A549 (cell line): Measurements from ENCODE around the gene TYW3. TPM values are rescaled to one million over a fixed set of nuclear protein-coding genes. Genes with fewer than 3 reads are reported as not detected.

Source experiments
- ATAC-seq, 2 experiments: fragments of 200-7000 bp in 1 of 2; fragments of >200 bp in 1 of 2; cut with Nextera tagmentation in 1 of 2; cut with Tn5 transposase in 1 of 2; 3 replicates each; pipeline versions ENCODE4 v1.8.0 to v1.9.1; 2018 to 2020; ENCODE audit warnings: mild to moderate bottlenecking in 1 of 2, moderate library complexity in 1 of 2
- CTCF ChIA-PET: fragments of 300-600 bp; sonication (Branson Sonifier 250); formaldehyde crosslinking; extraction: SDS; loops from one replicate; lab custom pipeline; 2021; ENCODE audit warnings: antibody characterized with exemption, inconsistent platforms; lab: Yijun Ruan, JAX
- POLR2A ChIA-PET: fragments of 350-600 bp; formaldehyde crosslinking; extraction: SDS; loops from one replicate; lab custom pipeline; 2021; ENCODE audit warnings: antibody characterized with exemption, inconsistent platforms; lab: Yijun Ruan, JAX
- DNase-seq, 2 experiments: peaks; one replicate each; pipeline versions ENCODE4 v3.0.0 to v3.0.0-alpha.2; 2011 to 2016; ENCODE audit warnings: low read depth in 1 of 2, low spot score in 1 of 2
- FAIRE-seq: peaks from 2 replicates; lab custom pipeline; 2011; peaks lifted over from hg19 to GRCh38; lab: Jason Lieb, UNC
- H3K27ac ChIP-seq, 2 experiments: fragments of >200 bp; sonication (Bioruptor Twin); formaldehyde crosslinking; 3 replicates each; pipeline ENCODE4 v1.5.1; 2016 to 2017
- H3K4me1 ChIP-seq: fragments of >200 bp; sonication (Bioruptor Twin); formaldehyde crosslinking; 3 replicates; pipeline ENCODE4 v1.6.1; 2016
- H3K4me2 ChIP-seq: fragments of >200 bp; sonication (Bioruptor Twin); formaldehyde crosslinking; 3 replicates; pipeline ENCODE4 v1.6.1; 2016
- H3K4me3 ChIP-seq: fragments of >200 bp; sonication (Bioruptor Twin); formaldehyde crosslinking; 3 replicates; pipeline ENCODE4 v1.5.1; 2016
- H3K9me3 ChIP-seq: fragments of >200 bp; sonication (Bioruptor Twin); formaldehyde crosslinking; 3 replicates; pipeline ENCODE4 v1.6.1; 2016
- CHD2 ChIP-seq: fragments of 150-350 bp; IDR thresholded peaks from 2 replicates; pipeline ENCODE4 v1.6.1; 2014; ENCODE audit warnings: low read length; ENCODE audit not compliant: partially characterized antibody
- EHF ChIP-seq: fragments of 250-450 bp; sonication (Bioruptor Pico); IDR thresholded peaks from 2 replicates; pipeline ENCODE4 v1.5.0; 2020; ENCODE audit warnings: mild to moderate bottlenecking
- EHMT2 ChIP-seq: fragments of 200-600 bp; sonication (generic); IDR thresholded peaks from 2 replicates; pipeline ENCODE4 v1.6.1; 2016; ENCODE audit warnings: antibody characterized with exemption, low read depth, mild to moderate bottlenecking, moderate library complexity
- EP300 ChIP-seq, 2 experiments: fragments of >200 bp; sonication (Bioruptor Twin); formaldehyde crosslinking; IDR thresholded peaks; 2 replicates in 1 of 2; 3 replicates in 1 of 2; pipeline ENCODE4 v1.6.1; 2016 to 2017
- FOXS1 ChIP-seq: fragments of 250-450 bp; sonication (Bioruptor Pico); IDR thresholded peaks from 2 replicates; pipeline ENCODE4 v1.5.0; 2020; ENCODE audit warnings: mild to moderate bottlenecking, moderate library complexity
- HEYL ChIP-seq: fragments of 250-450 bp; sonication (Bioruptor Pico); IDR thresholded peaks from 2 replicates; pipeline ENCODE4 v1.8.0; 2021; ENCODE audit warnings: mild to moderate bottlenecking, moderate library complexity
- HOXB13 ChIP-seq: fragments of 250-450 bp; sonication (Bioruptor Pico); IDR thresholded peaks from 2 replicates; pipeline ENCODE4 v1.5.0; 2020; ENCODE audit warnings: low read depth, mild to moderate bottlenecking, moderate library complexity
- MAFK ChIP-seq: fragments of 450-650 bp; IDR thresholded peaks from 2 replicates; pipeline ENCODE4 v1.6.1; 2014; ENCODE audit not compliant: partially characterized antibody
- MAZ ChIP-seq: fragments of 150-350 bp; IDR thresholded peaks from 2 replicates; pipeline ENCODE4 v1.6.1; 2014; ENCODE audit warnings: antibody characterized with exemption, low read depth, low read length, borderline replicate concordance
- NFE2L2 ChIP-seq: fragments of 150-350 bp; conservative IDR thresholded peaks from 2 replicates; pipeline ENCODE4 v1.6.1; 2014; ENCODE audit warnings: low read length
- NR3C1 ChIP-seq: fragments of >200 bp; sonication (Bioruptor Twin); formaldehyde crosslinking; IDR thresholded peaks from 3 replicates; pipeline ENCODE4 v1.6.1; 2017
- POLR2A ChIP-seq: IDR thresholded peaks from 2 replicates; pipeline ENCODE4 v1.6.1; 2012; ENCODE audit warnings: mild to moderate bottlenecking, low read length
- POLR2AphosphoS2 ChIP-seq: conservative IDR thresholded peaks from 2 replicates; pipeline ENCODE4 v1.6.1; 2012; ENCODE audit warnings: low read length, improper control_type of control experiment, inconsistent platforms
- RAD21 ChIP-seq, 2 experiments: fragments of >200 bp in 1 of 2; sonication (Bioruptor Twin) in 1 of 2; formaldehyde crosslinking in 1 of 2; IDR thresholded peaks in 1 of 2; conservative IDR thresholded peaks in 1 of 2; 2 replicates in 1 of 2; 3 replicates in 1 of 2; pipeline ENCODE4 v1.6.1; 2012 to 2018; ENCODE audit warnings: inconsistent platforms in 1 of 2
- RCOR1 ChIP-seq: fragments of 150-350 bp; IDR thresholded peaks from 2 replicates; pipeline ENCODE4 v1.6.1; 2014; ENCODE audit warnings: antibody characterized with exemption, low read length, low read depth
- SMC3 ChIP-seq: fragments of >200 bp; sonication (Bioruptor Twin); formaldehyde crosslinking; IDR thresholded peaks from 3 replicates; pipeline ENCODE4 v1.6.1; 2018; ENCODE audit warnings: inconsistent platforms
- SREBF2 ChIP-seq: fragments of 450-650 bp; IDR thresholded peaks from 2 replicates; pipeline ENCODE4 v1.6.1; 2014; ENCODE audit warnings: mild to moderate bottlenecking, moderate library complexity
- TFCP2L1 ChIP-seq: fragments of 250-450 bp; sonication (Bioruptor Pico); IDR thresholded peaks from 2 replicates; pipeline ENCODE4 v1.5.0; 2021; ENCODE audit warnings: mild to moderate bottlenecking
- WGBS: methylation state at CpG from one replicate; pipeline ENCODE4 v1.1.6; 2017; ENCODE audit errors: missing lambda C conversion rate; 5-methylcytosine and 5-hydroxymethylcytosine counted together
- polyA plus RNA-seq, 4 experiments: library from polyadenylated mRNA; depleted of rRNA in 3 of 4; stranded (reverse); fragments of >200 nt; fragmentation: RNase III in 1 of 4; extraction: RNeasy Plus Mini Kit Qiagen cat#74134 plus additional on column Dnase treatment in 1 of 4; gene quantifications; 2 replicates in 3 of 4; 3 replicates in 1 of 4; pipeline ENCODE4 v1.2.3, GENCODE V29; 2011 to 2017
- TF ChIP-seq, protein P1 (sequence below): fragments of >200 bp; sonication (Bioruptor Twin); formaldehyde crosslinking; IDR thresholded peaks from 3 replicates; pipeline ENCODE4 v1.5.1; 2016
- TF ChIP-seq, protein P2 (sequence below): fragments of 250-450 bp; sonication (Bioruptor Pico); IDR thresholded peaks from 2 replicates; pipeline ENCODE4 v1.5.0; 2020; ENCODE audit warnings: low read depth, mild to moderate bottlenecking, moderate library complexity
- TF ChIP-seq, protein P3 (sequence below): fragments of 250-450 bp; sonication (Bioruptor Pico); IDR thresholded peaks from 2 replicates; pipeline ENCODE4 v1.5.0; 2021; ENCODE audit warnings: mild to moderate bottlenecking, moderate library complexity, borderline replicate concordance
- TF ChIP-seq, protein P4 (sequence below): fragments of >200 bp; sonication (Bioruptor Twin); formaldehyde crosslinking; IDR thresholded peaks from 2 replicates; pipeline ENCODE4 v1.6.1; 2016

The TYW3 gene
- polyA plus RNA-seq, 2 of the 4 experiments (the other 2 are of a cell fraction), result 17.1 to 33.1 TPM

DNA sequence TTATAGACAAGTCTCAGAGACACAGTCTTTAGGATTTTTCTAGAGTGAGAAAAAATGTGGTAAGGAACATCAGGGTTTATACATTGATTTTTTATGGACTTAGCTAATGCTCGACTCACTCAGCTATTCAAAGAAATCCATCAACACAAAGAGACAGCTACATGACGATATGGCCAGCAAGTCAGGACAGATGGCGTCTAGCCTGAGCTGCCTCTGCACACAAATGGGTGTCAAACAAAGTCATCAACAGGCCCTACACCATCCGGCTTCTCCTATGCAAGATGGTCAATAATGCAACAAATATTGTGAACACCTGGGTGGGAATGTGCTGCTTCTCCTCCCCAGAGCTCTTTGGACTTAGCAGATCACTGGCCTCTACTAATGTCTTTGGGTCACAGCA, 46.0 kb upstream of the TYW3 start:
- ChIA-PET POLR2A (no interaction called here), CTCF (no interaction called here)
- H3K4me2 ChIP-seq, result no peak overlapping the region
- H3K4me3 ChIP-seq, result no peak overlapping the region
- DNase-seq (no peak), FAIRE-seq (no peak), ATAC-seq (no peak)
- H3K9me3 ChIP-seq, result no peaks in the 10 kb centered on the region
- 31% methylated on average over 4 of the region's 4 CpGs for WGBS
- H3K27ac ChIP-seq, result no peak overlapping the region
- peaks cover 5% of the 10 kb centered on the region; the same call in 2 of the 3 replicates for H3K4me1 ChIP-seq
- no peak for TF ChIP-seq SREBF2
- TF ChIP-seq, protein P1, sequence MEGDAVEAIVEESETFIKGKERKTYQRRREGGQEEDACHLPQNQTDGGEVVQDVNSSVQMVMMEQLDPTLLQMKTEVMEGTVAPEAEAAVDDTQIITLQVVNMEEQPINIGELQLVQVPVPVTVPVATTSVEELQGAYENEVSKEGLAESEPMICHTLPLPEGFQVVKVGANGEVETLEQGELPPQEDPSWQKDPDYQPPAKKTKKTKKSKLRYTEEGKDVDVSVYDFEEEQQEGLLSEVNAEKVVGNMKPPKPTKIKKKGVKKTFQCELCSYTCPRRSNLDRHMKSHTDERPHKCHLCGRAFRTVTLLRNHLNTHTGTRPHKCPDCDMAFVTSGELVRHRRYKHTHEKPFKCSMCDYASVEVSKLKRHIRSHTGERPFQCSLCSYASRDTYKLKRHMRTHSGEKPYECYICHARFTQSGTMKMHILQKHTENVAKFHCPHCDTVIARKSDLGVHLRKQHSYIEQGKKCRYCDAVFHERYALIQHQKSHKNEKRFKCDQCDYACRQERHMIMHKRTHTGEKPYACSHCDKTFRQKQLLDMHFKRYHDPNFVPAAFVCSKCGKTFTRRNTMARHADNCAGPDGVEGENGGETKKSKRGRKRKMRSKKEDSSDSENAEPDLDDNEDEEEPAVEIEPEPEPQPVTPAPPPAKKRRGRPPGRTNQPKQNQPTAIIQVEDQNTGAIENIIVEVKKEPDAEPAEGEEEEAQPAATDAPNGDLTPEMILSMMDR, result no peak
- no peak for TF ChIP-seq NR3C1
- no peak for TF ChIP-seq RAD21 (conservative IDR thresholded peaks at IDR 0.05 in 1 of 2, IDR thresholded peaks at IDR 0.05 in 1 of 2)
- no peak for TF ChIP-seq POLR2A
- TF ChIP-seq, protein P2, sequence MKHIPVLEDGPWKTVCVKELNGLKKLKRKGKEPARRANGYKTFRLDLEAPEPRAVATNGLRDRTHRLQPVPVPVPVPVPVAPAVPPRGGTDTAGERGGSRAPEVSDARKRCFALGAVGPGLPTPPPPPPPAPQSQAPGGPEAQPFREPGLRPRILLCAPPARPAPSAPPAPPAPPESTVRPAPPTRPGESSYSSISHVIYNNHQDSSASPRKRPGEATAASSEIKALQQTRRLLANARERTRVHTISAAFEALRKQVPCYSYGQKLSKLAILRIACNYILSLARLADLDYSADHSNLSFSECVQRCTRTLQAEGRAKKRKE (CRISPR knock-in tag), result no peak
- TF ChIP-seq EHF (CRISPR knock-in tag), result no peak
- TF ChIP-seq RCOR1, result no peak
- TF ChIP-seq NFE2L2, result no peak
- TF ChIP-seq, all 56 proteins: peak for 0

DNA sequence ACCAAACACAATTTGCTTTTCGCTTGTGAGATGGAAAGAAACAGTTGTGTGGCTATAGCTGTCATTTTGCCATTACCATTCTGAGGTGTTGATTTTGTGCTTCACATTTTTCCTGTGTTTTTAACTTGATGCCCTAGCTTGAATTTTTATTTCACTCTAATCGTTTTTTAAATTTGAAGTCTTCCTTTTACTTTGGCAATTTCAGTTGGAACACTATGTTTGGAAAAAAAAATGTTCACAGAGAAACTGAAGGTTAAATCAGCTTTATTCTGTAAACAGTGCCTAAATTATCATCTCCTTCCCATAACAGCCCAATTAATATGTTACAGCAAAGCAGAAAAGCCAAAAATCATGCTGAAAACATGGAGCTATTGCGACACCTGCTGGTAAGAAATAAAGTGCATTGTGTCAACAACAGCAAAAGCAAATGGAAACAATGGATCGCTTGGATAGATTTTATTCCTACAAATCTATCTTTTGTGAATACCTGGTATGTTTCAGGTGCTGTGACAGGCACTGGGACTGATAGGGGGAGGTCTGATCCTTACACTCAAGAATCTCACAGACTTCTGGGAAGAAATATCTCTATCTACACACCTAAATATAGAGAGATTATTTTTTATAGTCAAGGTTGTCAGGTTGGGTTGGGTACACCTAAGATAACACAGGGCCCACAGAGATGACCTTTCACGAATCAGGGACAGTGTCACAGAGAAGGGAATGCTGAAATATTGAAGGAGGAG, 43.2 kb upstream of the TYW3 start:
- peak in 1 of 2 experiments; percentile 42 for DNase-seq
- H3K27ac ChIP-seq, result peak overlapping the region in 1 of 2 experiments; percentile 24; a peak in 1 of 6 replicates
- H3K4me2 ChIP-seq, result peak overlapping the region; percentile 70
- no peak overlapping the region for H3K4me3 ChIP-seq
- WGBS, result 6% methylated on average over 5 of the region's 5 CpGs
- ChIA-PET CTCF (interaction anchor here (0.6 to 2.6 kb wide), 12 partner anchors 10 to 199 kb away, joined by 3 to 10 read pairs (median 4); partner anchors contain the start of gene TYW3), POLR2A (no interaction called here)
- TF ChIP-seq POLR2AphosphoS2 (no peak), EP300 (IDR thresholded peaks at IDR 0.05) (no peak), RAD21 (conservative IDR thresholded peaks at IDR 0.05 in 1 of 2, IDR thresholded peaks at IDR 0.05 in 1 of 2) (peak; percentile 79 to 81), MAFK (no peak), HOXB13 (no peak), EHF (CRISPR knock-in tag) (no peak), EHMT2 (no peak), HEYL (no peak), CHD2 (no peak), TFCP2L1 (CRISPR knock-in tag) (no peak), SMC3 (peak; percentile 67), MAZ (no peak), FOXS1 (CRISPR knock-in tag) (no peak)
- TF ChIP-seq, protein P3, sequence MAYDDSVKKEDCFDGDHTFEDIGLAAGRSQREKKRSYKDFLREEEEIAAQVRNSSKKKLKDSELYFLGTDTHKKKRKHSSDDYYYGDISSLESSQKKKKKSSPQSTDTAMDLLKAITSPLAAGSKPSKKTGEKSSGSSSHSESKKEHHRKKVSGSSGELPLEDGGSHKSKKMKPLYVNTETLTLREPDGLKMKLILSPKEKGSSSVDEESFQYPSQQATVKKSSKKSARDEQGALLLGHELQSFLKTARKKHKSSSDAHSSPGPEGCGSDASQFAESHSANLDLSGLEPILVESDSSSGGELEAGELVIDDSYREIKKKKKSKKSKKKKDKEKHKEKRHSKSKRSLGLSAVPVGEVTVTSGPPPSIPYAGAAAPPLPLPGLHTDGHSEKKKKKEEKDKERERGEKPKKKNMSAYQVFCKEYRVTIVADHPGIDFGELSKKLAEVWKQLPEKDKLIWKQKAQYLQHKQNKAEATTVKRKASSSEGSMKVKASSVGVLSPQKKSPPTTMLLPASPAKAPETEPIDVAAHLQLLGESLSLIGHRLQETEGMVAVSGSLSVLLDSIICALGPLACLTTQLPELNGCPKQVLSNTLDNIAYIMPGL (CRISPR knock-in tag), result no peak
- TF ChIP-seq, protein P4, sequence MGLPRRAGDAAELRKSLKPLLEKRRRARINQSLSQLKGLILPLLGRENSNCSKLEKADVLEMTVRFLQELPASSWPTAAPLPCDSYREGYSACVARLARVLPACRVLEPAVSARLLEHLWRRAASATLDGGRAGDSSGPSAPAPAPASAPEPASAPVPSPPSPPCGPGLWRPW, result no peak
- TF ChIP-seq, protein P1, result peak; percentile 80
- H3K9me3 ChIP-seq, result no peaks in the 10 kb centered on the region
- ATAC-seq, result peak in 1 of 2 experiments; percentile 73; a peak in 4 of 6 replicates
- FAIRE-seq, result no peak
- peaks cover 19% of the 10 kb centered on the region; the same call in 2 of the 3 replicates for H3K4me1 ChIP-seq
